Astrocyte (in vitro differentiated cells and primary cell): ENCODE results near the gene ARHGEF26.

ENCODE experiments used
- EZH2 ChIP-seq: IDR thresholded peaks from 2 replicates; pipeline ENCODE4 v1.6.1; 2012; ENCODE audit warnings: mild to moderate bottlenecking, low read length, inconsistent platforms; ENCODE audit not compliant: insufficient read depth
- TF ChIP-seq, protein P1 (sequence below): IDR thresholded peaks from 2 replicates; pipeline ENCODE4 v1.5.1; 2011; ENCODE audit warnings: low read depth, mild to moderate bottlenecking, inconsistent platforms, low read length, moderate library complexity; ENCODE audit not compliant: insufficient read depth

DNA sequence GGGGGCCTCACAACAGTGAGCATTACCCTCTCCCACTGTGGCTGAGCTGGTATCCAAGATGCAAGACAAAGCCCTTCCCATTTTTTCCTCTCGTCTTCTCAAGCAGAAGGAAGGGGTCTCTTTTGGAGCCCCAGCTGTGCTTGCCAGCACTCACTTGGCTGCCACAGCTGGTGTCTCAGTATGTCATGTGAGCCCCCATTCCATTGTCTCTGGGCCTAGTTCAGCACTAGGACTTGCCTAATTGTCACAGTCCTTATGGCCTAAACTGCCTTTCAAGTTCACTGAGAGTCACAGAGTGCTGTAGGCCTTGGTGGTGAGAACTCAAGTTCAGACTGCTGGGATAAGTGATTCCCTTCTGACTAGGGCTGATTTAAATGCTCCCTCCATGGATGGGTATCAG, 89.8 kb downstream of the ARHGEF26 start:
- TF ChIP-seq EZH2, result no peak
- TF ChIP-seq, protein P1, sequence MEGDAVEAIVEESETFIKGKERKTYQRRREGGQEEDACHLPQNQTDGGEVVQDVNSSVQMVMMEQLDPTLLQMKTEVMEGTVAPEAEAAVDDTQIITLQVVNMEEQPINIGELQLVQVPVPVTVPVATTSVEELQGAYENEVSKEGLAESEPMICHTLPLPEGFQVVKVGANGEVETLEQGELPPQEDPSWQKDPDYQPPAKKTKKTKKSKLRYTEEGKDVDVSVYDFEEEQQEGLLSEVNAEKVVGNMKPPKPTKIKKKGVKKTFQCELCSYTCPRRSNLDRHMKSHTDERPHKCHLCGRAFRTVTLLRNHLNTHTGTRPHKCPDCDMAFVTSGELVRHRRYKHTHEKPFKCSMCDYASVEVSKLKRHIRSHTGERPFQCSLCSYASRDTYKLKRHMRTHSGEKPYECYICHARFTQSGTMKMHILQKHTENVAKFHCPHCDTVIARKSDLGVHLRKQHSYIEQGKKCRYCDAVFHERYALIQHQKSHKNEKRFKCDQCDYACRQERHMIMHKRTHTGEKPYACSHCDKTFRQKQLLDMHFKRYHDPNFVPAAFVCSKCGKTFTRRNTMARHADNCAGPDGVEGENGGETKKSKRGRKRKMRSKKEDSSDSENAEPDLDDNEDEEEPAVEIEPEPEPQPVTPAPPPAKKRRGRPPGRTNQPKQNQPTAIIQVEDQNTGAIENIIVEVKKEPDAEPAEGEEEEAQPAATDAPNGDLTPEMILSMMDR, result no peak
